T-helper 1 cell treated with Interleukin-12 subunit alpha and Interleukin-12 subunit beta and Interleukin-4 antibody, amounts not matched to agents 30 μg/mL and 1 μg/mL, for 36 hours (primary cell): Measurements from ENCODE around the gene SEMA3E.
"Not testable (repeated sequence)": the region's sequence is repeated elsewhere in the genome, so short reads cannot be mapped to it uniquely, and the experiment has no call there.

ENCODE experiments used
- H3K27ac Mint-ChIP-seq: one replicate; pipeline ENCODE4 v1.8.0; 2021; ENCODE audit warnings: mild to moderate bottlenecking, mixed read lengths
- H3K27me3 Mint-ChIP-seq: one replicate; pipeline ENCODE4 v1.8.0; 2021; ENCODE audit warnings: low read depth, mixed read lengths
- H3K36me3 Mint-ChIP-seq: one replicate; pipeline ENCODE4 v1.8.0; 2021; ENCODE audit warnings: low read depth, mixed read lengths
- H3K4me1 Mint-ChIP-seq: one replicate; pipeline ENCODE4 v1.8.0; 2021; ENCODE audit warnings: low read depth, mixed read lengths
- H3K4me3 Mint-ChIP-seq: one replicate; pipeline ENCODE4 v1.8.0; 2021; ENCODE audit warnings: mild to moderate bottlenecking, moderate library complexity, mixed read lengths
- H3K9me3 Mint-ChIP-seq: one replicate; pipeline ENCODE4 v1.8.0; 2021; ENCODE audit warnings: mixed read lengths

SEMA3E gene

DNA sequence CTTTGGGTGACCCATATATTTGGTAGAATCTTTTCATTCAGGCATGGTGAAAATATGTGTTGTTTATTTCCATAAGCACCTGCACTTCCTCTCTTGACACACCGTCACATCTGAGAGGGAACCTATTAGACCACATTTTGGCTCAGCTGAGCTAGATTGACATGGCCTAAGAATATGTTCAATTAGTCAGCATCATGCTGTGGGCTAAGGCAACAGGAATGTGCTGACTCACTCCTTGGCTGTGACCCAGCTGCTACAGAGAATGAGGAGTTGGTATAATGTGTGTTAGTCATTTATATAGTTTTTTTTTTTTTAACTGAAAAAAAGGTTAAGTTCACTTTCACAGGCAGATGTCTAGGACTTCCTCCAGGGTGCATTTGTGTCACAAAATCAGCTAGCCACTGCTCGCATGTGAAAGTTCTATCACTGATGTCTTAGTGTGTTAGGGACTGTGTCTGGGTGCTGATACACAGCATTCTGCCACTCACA, 180.6 kb downstream of the SEMA3E start:
- no peak overlapping the region for H3K27ac Mint-ChIP-seq
- no peak overlapping the region for H3K4me3 Mint-ChIP-seq
- H3K27me3 Mint-ChIP-seq: no peaks in the 10 kb centered on the region
- no peaks in the 10 kb centered on the region for H3K9me3 Mint-ChIP-seq
- H3K4me1 Mint-ChIP-seq: no peaks in the 10 kb centered on the region
- no peaks in the 10 kb centered on the region for H3K36me3 Mint-ChIP-seq

DNA sequence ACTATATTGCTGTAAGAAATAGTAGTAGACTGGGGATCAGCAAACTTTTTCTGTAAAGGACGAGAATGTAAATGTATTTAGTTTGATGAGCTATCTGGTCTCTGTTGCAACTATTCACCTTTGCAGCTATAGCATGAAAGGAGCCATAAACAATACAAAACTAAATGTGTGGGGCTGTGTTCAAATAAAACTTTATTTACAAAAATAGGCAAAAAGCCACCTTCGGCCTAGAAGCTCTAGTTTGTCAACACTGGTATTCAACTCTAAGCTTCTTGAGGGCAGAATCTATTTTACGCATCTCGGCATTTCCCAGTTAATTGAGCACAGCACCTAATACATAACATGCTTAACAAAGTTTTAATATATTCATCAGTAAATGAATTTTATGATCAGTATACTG, 181.4 kb downstream of the SEMA3E start:
- Mint-ChIP-seq H3K4me3 (no peak overlapping the region), H3K27ac (no peak overlapping the region), H3K36me3 (no peaks in the 10 kb centered on the region), H3K4me1 (no peaks in the 10 kb centered on the region), H3K27me3 (no peaks in the 10 kb centered on the region), H3K9me3 (no peaks in the 10 kb centered on the region)

DNA sequence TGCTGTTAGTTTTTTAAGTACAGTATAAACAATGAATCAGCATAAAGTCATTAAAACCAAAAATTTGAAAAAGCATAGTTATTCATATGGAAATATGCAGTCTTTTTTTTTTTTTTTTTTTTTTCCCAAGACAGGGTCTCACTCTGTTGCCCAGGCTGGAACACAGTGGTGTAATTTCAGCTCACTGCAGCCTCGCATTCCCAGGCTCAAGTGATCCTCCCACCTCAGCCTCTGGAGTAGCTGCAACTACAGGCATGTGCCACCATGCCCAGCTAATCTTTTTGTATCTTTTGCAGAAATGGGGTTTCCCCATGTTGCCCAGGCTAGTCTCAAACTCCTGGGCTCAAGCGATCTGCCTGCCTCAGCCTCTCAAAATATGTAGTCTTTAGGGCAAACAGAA, 182.0 kb downstream of the SEMA3E start:
- no peaks in the 10 kb centered on the region for H3K9me3 Mint-ChIP-seq
- H3K4me3 Mint-ChIP-seq: no peak overlapping the region
- no peaks in the 10 kb centered on the region for H3K36me3 Mint-ChIP-seq
- H3K27ac Mint-ChIP-seq: no peak overlapping the region
- no peaks in the 10 kb centered on the region for H3K27me3 Mint-ChIP-seq
- no peaks in the 10 kb centered on the region for H3K4me1 Mint-ChIP-seq

DNA sequence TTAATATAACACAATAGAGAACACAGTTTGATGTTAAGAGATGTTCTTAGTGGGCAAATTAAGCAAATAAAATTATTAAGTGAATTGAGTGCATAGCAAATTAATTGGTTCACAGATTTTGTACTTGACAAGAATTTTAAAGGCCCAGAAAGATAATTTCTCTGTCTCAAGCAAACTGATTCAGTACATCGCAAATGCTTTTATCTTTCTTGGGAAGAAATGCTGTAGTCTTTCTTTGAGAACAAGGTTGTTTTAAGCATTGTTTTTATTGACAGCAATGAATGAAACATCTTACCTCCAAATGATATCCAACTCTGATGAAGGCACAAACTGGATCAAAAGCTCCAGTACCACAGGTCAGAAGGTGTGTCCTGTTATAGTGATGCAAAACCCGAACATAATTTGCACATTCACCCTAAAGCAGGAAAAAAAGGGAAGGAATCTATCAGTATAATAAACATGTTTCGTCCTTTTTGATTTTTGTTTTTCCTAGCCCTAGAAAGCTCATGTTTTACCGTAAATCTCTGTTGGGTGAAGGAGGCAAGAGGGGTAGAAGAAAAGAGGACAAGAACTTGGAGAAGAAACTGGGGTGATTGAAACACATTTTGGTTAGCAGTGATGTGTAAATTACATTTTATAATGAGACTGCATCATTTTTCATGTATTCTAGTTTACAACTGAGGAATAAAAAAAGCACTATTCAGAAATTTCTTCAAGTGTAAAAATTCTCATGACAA, 182.6 kb downstream of the SEMA3E start:
- no peaks in the 10 kb centered on the region for H3K27me3 Mint-ChIP-seq
- H3K4me3 Mint-ChIP-seq: no peak overlapping the region
- no peaks in the 10 kb centered on the region for H3K9me3 Mint-ChIP-seq
- no peaks in the 10 kb centered on the region for H3K36me3 Mint-ChIP-seq
- H3K4me1 Mint-ChIP-seq: no peaks in the 10 kb centered on the region
- H3K27ac Mint-ChIP-seq: no peak overlapping the region

DNA sequence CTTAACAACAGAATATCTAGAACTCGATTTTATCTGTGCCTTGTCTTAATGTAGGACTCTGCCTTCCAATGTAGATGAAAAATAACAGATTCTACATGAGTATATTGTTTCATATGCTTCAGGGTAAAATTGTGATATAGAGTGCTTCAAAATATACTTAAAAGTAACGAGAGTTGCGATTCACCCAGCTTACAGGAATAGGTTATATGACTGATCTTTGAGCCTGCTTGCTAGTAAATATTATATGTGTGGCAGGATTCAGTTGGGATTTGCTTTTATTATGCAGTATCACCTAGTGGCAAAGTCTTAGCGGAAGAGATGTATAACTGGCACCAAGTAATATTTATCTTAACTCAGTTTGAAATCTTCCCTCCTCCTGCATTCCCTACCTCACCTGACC, 183.3 kb downstream of the SEMA3E start:
- H3K27ac Mint-ChIP-seq: no peak overlapping the region
- H3K27me3 Mint-ChIP-seq: no peaks in the 10 kb centered on the region
- H3K4me1 Mint-ChIP-seq: no peaks in the 10 kb centered on the region
- no peak overlapping the region for H3K4me3 Mint-ChIP-seq
- no peaks in the 10 kb centered on the region for H3K36me3 Mint-ChIP-seq
- H3K9me3 Mint-ChIP-seq: no peaks in the 10 kb centered on the region

DNA sequence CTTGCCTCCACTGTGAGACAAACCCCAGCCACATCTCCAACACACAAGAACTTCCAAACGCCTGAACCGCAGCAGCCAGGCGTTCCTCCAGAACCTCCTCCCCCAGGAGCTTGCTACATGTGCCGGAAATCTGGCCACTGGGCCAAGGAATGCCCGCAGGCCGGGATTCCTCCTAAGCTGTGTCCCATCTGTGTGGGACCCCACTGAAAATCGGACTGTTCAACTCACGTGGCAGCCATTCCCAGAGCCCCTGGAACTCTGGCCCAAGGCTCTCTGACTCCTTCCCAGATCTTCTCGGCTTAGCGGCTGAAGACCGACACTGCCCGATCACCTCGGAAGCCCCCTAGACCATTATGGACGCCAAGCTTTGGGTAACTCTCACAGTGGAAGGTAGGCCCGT, 187.1 kb downstream of the SEMA3E start:
- not testable (repeated sequence) for H3K4me3 Mint-ChIP-seq

DNA sequence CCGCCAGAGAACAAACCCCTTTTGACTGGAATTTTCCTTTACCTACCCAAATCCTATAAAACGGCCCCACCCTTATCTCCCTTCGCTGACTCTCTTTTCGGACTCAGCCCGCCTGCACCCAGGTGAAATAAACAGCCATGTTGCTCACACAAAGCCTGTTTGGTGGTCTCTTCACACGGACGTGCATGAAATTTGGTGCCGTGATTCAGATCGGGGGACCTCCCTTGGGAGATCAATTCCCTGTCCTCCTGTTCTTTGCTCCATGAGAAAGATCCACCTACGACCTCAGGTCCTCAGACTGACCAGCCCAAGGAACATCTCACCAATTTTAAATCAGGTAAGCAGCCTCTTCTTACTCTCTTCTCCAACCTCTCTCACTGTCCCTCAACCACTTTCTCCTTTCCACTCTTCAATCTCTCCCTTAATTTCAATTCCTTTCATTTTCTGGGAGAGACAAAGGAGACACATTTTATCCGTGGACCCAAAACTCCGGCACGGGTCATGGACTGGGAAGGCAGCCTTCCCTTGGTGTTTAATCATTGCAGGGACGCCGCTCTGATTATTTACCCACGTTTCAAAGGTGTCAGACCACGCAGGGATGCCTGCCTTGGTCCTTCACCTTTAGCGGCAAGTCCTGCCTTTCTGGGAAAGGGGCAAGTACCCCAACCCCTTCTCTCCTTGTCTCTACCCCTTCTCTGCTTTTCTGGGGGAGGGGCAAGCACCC, 188.8 kb downstream of the SEMA3E start:
- not testable (repeated sequence) for H3K27ac Mint-ChIP-seq, H3K27me3 Mint-ChIP-seq, H3K4me3 Mint-ChIP-seq, H3K9me3 Mint-ChIP-seq, H3K36me3 Mint-ChIP-seq, H3K4me1 Mint-ChIP-seq

More for the DNA sequence above, 187.1 kb downstream of the SEMA3E start:
- not testable (repeated sequence) for H3K9me3 Mint-ChIP-seq, H3K36me3 Mint-ChIP-seq, H3K27ac Mint-ChIP-seq, H3K27me3 Mint-ChIP-seq, H3K4me1 Mint-ChIP-seq

DNA sequence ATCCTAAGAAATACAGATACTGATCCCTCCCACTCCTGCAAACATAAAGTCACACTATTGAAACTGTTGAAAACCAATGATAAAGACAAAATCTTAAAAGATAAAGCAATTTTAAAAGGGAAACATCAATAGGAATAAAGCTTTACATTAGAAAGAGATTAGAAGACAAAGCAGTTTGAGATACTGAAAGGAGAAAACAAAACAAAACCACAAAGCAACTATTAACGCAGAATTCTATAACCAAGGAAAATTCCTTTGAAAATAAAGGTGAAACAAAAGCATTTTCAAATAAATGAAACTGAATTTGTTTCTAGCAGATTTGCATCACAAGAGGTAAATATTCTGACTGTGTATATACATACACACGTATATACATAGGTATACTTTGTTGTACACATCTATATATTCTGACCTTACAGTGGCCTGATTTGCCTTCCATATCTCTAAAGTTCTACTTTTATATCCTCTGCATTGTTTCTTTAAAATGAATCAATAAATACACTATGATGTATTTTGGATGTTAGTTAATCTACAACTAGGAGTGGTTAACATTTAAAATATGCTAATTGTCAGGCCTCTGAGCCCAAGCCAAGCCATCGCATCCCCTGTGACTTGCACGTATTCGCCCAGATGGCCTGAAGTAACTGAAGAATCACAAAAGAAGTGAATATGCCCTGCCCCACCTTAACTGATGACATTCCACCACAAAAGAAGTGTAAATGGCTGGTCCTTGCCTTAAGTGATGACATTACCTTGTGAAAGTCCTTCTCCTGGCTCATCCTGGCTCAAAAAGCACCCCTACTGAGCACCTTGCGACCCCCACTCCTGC, 189.6 kb downstream of the SEMA3E start:
- not testable (repeated sequence) for H3K36me3 Mint-ChIP-seq, H3K9me3 Mint-ChIP-seq, H3K27ac Mint-ChIP-seq, H3K4me3 Mint-ChIP-seq, H3K4me1 Mint-ChIP-seq, H3K27me3 Mint-ChIP-seq

DNA sequence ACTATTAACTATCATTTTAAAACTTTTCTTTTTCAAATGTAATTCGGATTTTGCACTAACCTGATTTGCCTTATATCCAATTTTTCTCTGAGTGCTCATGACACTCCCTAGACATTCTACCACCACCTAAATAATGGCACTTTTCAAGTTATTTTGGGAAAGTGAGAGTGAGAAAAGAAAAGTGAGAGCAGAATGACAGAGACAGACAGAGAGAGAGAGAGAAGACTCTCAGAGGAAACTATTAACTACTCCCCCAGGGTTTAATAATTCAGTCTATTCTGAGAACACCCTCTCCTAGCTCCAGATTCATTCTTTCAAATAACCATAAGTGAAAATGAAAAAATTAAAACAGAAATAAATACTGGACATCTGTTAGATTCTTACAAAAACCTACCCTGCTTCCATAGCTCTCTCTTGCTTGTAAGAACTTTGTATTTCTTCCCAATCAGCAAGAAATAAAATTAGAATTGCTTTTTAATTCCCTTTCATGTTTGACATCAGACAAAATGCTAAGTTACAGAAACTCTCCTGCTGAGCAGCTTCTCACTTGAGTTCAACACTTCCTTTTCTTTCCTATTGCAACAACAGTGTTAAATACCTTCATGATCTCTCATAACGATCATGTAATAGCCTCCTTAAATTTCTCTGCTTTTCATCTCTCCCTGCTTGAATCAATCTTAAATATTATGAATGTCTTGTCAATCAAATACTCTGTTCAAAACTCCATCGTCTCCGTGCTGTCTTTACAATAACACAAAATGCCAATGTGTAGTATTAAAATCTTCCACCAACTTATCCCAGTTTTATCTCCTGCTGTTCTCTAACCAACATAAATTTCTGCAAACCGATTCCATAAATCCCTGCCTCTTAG, 191.7 kb downstream of the SEMA3E start:
- H3K36me3 Mint-ChIP-seq: no peaks in the 10 kb centered on the region
- H3K9me3 Mint-ChIP-seq: no peaks in the 10 kb centered on the region
- no peak overlapping the region for H3K4me3 Mint-ChIP-seq
- no peak overlapping the region for H3K27ac Mint-ChIP-seq
- no peaks in the 10 kb centered on the region for H3K27me3 Mint-ChIP-seq
- H3K4me1 Mint-ChIP-seq: no peaks in the 10 kb centered on the region

DNA sequence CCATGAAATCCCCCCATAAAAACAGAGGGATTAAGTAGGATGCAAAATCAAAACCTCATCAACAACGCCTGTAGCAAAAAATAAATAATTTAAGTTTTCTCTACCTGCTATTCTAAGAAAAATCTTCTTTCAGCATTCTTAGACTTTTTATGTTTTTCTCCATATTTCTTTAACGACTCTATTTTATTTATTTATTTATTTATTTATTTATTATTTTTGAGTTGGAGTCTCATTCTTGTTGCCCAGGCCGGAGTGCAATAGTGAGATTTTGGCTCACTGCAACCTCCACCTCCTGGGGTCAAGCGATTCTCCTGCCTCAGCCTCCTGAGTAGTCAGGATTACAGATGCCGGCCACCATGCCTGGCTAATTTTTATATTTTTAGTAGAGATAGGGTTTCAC, 192.5 kb downstream of the SEMA3E start:
- Mint-ChIP-seq H3K4me1 (no peaks in the 10 kb centered on the region), H3K27ac (no peak overlapping the region), H3K9me3 (no peaks in the 10 kb centered on the region), H3K4me3 (no peak overlapping the region), H3K36me3 (no peaks in the 10 kb centered on the region), H3K27me3 (no peaks in the 10 kb centered on the region)

DNA sequence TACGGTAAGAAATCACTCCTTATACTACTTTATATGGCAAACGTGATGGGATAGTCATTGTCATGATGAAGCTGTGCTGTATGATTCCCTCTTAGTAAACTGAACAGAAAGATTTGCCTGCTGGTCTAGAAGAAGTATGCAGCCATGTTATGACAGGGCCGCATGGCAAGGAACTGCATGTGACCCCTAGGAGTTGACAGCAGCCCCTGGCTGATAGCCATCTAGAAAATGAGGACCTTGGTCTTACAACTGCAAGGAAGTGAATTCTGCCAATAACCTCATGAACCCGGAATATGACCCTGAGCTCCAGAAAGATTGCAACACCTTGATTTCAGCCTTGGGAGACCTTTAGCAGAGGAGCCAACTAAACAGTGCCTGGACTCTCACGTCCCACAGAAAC, 193.3 kb downstream of the SEMA3E start:
- Mint-ChIP-seq H3K27ac (no peak overlapping the region), H3K4me3 (no peak overlapping the region), H3K4me1 (no peaks in the 10 kb centered on the region), H3K9me3 (no peaks in the 10 kb centered on the region), H3K36me3 (no peaks in the 10 kb centered on the region), H3K27me3 (no peaks in the 10 kb centered on the region)

DNA sequence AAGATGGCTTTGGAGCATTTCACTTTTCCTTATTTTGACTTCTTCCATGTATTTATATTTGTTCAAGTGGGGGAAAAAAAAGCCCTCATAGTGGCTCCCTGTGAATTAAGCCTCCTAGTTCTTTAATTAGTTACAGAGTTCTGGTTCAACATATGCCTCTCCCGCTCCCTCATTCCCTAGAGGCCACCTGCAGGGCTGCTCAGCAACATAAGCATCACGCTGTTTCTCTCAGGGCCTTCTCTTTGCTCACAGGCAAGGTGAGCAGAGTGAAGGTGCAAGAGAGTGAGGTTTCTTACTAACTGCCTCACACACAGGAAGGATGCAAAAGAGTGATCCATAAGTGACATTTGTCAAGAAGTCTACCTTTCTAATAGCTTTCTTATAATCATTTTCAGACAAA, 196.7 kb downstream of the SEMA3E start:
- Mint-ChIP-seq H3K9me3 (no peaks in the 10 kb centered on the region), H3K4me1 (no peaks in the 10 kb centered on the region), H3K27me3 (no peaks in the 10 kb centered on the region), H3K36me3 (no peaks in the 10 kb centered on the region), H3K4me3 (no peak overlapping the region), H3K27ac (no peak overlapping the region)

DNA sequence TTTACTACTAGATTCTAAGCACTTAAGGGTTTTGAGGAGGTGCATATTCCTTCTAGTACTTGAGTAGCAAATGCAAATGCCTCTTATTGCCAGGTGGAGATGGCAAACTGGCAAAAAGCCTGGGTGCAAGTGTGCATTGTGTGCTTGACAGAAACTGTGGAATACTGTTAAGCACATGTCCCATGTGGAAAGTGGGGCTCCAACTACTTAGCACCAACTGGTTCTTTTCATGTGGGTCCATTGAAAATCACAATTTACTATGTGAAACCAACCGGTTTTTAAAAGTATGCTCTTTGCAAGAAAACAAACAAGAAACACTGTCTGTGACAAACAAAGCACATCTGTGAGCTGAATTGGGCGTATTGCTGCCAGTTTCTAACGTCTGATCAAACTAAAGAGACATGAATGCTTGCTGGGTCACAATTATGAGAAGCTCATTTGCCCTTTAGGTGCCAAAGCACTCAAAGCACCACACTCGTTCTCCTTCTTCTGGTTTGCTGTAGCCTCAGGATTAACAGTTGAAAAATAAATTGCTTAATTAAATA, 197.4 kb downstream of the SEMA3E start:
- Mint-ChIP-seq H3K27ac (no peak overlapping the region), H3K27me3 (no peaks in the 10 kb centered on the region), H3K4me1 (no peaks in the 10 kb centered on the region), H3K4me3 (no peak overlapping the region), H3K36me3 (no peaks in the 10 kb centered on the region), H3K9me3 (no peaks in the 10 kb centered on the region)

DNA sequence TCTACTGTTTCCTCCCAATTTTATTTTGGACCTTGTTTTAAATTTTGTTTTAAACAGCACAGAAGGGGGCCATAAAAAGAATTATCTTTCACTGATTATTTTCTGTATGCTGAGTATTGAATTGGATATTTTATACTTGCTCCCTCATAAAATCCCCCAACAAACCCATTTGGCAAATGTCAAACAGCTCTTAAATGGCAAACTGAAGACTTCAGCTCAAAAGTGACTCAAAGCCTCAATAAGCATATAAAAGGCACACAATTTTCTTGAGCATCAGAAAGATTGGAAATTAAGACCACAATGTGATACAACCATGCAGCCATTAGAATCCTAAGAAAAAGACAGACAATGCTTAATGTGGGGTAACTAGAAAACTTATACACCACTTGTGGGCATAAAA, 199.2 kb downstream of the SEMA3E start:
- Mint-ChIP-seq H3K4me1 (no peaks in the 10 kb centered on the region), H3K27me3 (no peaks in the 10 kb centered on the region), H3K4me3 (no peak overlapping the region), H3K9me3 (no peaks in the 10 kb centered on the region), H3K36me3 (no peaks in the 10 kb centered on the region), H3K27ac (no peak overlapping the region)
